Smooth muscle cell of the brain vasculature (primary cell): ENCODE results near the gene TSSK1B.
"Not testable (repeated sequence)": the region's sequence is repeated elsewhere in the genome, so short reads cannot be mapped to it uniquely, and the experiment has no call there.

Experiments used
- DNase-seq: peaks from one replicate; pipeline ENCODE4 v3.0.0-alpha.2; 2012; ENCODE audit warnings: low read depth, low spot score

TSSK1B gene, protein sequence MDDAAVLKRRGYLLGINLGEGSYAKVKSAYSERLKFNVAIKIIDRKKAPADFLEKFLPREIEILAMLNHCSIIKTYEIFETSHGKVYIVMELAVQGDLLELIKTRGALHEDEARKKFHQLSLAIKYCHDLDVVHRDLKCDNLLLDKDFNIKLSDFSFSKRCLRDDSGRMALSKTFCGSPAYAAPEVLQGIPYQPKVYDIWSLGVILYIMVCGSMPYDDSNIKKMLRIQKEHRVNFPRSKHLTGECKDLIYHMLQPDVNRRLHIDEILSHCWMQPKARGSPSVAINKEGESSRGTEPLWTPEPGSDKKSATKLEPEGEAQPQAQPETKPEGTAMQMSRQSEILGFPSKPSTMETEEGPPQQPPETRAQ

DNA sequence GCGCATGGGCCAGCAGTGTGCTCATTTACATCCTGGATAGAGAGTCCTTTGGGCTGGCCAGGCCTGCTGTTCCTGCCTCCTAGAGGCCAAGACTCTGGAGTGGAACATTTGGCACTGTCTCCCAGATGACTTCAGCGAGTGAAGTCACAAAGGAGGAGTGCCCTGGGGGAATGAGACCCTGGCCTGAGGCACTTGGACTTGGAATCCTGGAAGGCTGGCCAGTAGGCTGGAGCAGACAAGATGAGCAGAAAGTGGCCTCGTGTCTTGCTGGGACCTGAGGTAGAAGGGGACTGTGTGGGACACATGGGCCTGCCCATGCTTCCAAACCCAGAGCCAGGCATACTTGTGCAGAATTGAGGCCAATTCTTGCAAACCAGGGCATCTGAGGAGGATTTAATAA is at the start of gene TSSK1B:
Gene TSSK1B, minus strand, starts transcription at position 101 of the 400 bp plus-strand sequence. CDS start 150 bp downstream, outside the sequence.
- DNase-seq, result no peak

DNA sequence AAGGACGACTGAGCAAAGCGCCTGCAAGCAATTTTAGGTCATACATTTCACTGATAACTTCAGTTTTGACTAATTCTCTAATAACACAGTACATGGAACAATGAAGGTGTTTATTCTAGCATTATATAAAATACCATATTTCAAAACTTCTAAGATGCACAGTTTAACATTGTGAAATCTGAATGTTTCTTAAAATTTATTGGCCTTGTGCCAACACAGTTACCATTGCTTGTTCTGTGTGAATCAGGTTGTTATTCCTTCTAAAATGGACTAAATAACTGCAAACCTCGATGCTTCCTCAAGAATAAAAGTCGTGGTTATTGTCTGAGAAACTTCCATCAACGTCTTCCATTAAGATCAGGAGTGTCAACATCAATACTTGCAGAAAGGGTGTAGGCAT is 45.5 kb upstream of the TSSK1B start:
- no peak for DNase-seq

DNA sequence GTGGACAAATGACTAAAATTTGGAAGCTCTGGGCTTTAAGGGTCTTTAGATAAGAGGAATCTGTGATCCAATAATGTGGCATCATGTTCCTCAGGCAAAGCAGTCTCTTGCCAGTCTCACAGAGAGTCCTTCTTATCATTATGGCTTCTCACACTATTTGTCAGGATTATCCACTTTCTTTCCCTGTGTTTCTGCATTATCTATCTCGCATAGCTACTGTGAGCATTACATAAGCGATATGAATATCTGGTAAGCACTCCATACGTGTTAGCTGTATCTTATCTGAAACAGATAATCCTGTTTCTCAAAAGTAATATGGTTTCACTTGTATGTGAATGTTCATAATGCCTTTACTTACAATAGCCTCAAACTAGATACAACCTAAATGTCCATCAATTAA is 43.9 kb upstream of the TSSK1B start:
- DNase-seq, result no peak

DNA sequence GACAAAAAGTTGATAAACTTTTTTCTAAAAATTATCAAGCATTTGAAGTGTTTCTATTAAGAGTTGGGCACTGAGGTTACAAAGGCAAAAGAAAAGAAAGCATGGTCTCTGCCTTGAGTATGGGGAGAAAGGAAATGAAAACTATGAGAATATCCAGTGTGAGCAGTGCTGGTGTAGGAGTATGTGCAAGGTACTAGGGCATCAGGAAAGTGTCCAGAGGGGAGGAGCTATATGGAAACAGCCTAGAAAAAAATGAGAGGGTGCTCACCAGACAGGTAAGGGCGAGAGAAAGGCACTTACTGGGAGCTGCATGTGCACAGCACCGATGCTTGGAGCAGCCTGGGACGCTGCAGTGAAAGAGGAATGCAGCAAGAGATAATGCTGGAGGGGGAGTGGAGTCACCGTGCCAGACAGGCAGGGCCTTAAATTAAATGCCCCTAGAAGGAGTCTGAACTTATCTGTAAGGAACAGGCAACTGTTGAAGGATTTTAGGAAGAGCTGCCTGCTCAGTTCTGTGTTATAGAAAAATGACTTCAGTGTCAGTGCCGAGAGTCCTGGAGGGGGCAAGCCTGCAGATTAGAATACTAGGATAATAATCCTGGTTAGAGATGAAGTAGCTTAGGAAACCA is 39.4 kb upstream of the TSSK1B start:
- no peak for DNase-seq

DNA sequence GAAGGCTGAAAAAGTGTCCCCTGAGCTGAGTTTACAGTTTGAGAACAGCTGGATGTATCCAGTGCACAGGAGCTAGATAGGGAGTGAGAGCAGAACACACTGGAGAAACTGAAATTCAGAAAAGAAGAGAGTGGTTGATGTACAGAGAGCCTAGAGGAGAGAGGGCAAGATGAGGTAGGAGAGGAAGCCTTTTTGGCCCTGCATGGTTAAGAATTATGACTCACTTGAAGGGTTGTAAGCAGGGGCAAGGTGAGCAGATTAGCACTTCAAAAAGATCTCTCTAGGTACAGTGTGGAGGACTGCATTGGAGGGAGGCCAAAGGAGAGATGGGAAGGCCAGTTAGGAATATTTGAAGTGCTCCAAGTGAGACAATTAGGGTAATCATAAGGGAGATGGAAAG is 28.2 kb upstream of the TSSK1B start:
- no peak for DNase-seq

DNA sequence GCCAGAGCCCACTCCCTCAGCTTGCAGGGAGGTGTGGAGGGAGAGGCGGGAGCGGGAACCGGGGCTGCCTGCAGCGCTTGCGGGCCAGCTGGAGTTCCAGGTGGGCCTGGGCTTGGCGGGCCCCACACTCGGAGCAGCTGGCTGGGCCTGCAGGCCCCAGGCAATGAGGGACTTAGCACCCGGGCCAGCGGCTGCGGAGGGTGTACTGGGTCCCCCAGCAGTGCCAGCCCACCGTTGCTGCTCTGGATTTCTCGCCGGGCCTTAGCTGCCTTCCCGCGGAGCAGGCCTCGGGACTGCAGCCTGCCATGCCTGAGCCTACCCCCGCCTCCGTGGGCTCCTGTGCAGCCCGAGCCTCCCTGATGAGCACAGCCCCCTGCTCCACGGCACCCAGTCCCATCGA is 22.3 kb upstream of the TSSK1B start:
- not testable (repeated sequence) for DNase-seq

DNA sequence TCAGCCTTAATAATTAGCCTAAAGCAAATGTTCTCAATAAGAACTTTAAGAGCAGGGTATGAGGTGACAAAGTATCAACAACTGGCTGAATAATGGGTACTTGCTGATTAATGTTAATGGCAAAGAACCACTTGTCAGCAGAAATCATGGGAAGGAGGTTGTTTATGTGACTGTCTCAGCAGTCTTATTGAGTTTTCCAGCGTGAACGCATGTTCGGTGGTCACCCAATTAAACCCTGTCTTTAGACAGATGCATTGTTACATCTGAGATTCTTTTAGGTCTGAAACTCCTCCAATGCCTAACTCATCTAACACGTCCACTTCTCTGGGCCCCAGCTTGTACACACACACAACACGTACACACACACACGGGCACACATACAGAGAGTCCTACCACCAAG is 18.2 kb upstream of the TSSK1B start:
- DNase-seq, result no peak

DNA sequence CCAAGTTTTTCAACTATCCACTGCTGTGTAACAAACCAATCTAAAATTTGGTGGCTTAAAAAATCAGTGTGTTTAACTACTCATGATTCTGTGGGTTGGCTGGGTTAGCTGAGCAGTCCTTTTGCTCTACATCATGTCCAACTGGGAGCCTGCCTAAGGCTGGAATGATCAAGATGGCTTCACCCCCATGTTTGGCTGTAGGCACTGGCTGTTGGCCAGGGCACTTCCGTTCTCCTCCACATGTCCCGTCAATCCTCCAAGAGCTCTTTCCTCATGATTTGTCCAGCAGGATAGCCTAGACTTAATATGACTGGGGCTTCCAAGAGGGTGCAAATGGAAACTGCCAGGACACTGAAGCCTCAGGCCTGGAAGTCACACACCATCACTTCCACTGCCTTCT is 17.0 kb upstream of the TSSK1B start:
- DNase-seq, result no peak

DNA sequence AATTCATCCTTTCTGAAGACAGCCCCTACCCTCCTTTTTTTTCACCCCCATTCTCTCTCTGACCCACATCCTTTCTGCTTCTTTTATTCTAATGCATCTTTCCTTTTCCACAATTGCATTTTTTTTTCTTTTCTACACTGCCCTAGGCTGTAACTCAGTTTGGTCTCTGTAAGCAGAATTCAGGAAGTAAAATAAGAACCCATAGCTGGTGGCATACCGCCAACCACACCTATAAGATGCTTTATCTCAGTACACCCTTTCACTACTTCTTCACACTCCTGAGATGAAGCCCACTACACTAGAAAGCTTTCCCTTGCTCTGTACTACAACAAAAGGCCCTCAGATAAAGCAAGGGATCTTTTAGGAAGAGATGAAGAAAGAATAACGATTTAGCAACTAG is 16.1 kb upstream of the TSSK1B start:
- no peak for DNase-seq

DNA sequence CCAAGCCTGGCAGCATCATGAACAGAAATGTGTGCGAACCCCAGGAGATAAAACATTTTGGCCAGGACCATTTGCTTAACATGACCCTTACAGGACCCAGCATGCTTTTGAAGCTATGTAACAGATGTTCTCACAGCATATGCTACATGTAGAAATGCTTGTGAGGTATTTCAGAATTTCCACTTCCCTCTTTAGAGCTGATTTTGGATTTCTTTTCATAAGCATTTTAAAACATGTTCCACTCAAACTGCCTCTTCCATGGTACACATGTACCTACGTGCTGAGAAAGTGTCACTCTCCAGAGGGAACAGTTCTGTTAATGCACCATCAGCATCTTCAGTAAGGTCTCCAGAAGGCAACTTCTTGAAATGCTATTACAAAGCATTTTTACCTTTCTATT is 15.7 kb upstream of the TSSK1B start:
- DNase-seq, result no peak

DNA sequence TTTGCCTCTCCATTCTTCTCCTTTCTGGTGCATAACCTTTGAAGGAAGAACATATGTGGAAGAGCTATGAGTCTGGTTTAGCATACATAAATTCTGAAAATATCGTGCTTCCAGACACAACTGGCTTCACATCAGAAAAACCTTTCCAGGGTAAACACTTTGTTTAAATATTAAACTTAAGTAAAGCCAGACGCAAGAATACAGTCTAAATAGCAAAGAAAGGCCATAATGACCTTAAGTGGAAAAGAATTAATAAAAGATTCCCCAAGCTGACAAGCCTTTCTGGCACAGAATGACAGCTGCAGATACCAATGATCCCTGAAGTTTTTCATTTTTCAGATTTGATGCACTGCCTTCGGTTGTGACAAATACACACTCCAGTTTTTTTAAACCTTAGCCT is 13.5 kb upstream of the TSSK1B start:
- no peak for DNase-seq

DNA sequence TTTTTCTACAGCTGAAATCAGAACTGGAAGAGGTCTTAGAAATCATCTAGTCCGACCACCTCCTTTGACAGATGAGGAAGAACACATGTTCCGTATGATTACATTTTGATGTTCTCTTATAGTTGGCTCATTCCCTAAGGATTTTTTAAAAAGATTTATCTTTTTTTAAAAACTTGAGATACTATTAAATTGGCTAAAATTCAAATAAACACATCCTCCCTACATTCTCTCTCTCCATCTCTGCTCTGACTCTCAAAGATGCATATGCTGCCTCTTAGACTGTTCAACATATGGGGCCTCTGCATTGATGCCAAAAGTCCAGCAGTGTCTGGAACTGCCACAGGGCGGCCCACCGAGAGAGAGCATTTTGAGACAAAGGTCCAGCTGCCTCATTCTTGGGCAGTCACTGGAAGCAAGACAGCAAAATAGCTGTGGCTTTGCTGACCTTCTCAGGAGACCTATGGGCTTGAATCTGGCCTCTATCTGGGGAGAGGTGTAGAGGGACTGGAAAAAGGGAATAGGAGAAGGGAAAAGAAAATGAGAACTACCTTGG is 12.8 kb upstream of the TSSK1B start:
- no peak for DNase-seq

DNA sequence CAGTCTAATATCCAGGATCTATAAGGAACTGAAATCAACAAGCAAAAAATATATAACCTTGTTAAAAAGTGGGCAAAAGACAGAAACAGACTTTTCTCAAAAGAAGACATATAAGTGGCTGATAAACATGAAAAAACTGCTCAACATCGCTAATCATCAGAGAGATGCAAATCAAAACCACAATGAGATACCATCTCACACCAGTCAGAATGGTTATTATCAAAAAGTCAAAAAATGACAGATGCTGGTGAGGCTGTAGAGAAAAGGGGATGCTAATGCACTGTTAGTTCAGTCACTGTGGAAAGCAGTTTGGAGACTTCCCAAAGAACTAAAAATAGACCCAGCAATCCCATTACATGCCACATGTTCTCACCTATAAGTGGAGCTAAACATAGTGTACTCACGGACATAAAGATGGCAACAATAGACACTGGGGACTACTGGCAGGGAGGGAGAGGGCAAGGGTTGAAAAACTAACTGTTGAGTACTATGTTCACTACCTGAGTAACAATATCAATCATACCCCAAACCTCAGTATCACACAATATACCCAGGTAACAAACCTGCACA is 11.7 kb upstream of the TSSK1B start:
- DNase-seq, result no peak

DNA sequence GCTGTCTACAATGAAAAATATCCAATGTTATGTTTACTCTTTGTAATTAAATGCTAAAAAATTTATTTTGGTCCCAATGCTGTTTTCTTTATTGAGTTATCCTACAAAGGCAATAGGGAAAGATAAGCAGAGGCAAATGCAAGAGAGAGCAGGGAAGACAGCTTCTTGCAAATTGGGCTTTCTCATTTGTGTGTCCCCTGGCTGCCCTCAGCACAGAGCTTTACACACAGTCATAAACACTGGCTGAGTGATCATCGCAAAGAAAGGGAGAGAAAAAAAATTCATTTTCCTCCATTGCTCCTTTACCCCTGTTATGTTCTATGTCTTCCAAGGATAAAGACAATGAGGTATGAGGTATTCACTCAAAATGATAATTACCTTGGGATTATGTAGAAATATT is 2.3 kb upstream of the TSSK1B start:
- DNase-seq, result no peak

DNA sequence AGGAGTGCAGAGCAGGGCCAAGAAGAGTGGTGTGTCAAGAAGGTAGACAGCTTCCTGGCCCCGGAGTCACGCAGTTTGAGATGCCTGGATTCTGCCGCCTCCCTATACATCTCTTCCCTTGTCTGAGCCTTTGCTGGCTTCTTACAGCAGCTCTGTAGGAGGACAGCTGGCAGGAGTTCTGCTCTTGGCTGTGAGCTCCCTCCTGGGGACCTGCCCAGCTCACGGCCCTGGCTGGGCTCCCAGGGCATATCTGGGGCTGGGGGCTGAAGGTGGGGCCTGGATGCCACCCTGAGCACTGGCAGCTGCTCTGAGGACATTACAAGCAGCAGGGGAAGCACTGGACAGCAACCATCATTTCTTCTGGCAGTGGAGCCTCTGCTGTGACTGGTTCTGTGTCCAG is 786 bp upstream of the TSSK1B start:
- DNase-seq, result no peak

DNA sequence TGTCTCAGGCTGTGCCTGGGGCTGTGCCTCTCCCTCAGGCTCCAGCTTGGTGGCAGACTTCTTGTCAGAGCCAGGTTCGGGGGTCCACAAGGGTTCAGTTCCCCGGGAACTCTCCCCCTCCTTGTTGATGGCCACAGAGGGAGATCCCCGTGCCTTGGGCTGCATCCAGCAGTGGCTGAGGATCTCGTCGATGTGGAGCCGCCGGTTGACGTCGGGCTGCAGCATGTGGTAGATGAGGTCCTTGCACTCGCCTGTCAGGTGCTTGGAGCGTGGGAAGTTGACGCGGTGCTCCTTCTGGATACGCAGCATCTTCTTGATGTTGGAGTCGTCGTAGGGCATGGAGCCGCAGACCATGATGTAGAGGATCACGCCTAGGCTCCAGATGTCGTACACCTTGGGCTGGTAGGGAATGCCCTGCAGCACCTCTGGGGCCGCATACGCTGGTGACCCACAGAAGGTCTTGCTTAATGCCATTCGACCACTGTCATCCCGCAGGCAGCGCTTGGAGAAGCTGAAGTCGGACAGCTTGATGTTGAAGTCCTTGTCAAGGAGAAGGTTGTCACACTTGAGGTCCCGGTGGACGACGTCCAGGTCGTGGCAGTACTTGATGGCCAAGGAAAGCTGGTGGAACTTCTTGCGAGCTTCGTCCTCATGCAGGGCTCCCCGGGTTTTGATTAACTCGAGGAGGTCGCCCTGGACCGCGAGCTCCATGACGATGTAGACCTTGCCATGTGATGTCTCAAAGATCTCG is 752 bp downstream of the TSSK1B start:
- DNase-seq, result no peak

DNA sequence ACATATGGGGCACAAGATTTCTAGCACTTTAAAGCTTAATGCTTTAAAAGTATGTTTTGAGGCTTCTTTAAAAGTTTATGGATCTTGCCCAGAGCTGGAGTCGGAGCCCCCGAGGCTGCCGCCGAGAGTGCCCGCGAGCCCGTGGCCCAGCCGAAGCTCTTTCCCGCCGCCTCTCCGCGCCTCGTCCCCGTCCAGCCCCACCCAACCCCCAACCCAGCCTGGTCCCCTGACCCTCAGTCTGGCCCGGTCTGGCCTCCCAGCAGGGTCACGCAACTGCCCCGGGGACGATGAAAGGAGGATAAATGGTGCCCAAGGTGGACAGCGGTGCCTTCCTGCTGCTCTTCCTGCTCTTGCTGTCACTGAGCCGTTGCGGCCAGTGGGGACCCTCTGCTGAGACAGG is 1.7 kb downstream of the TSSK1B start:
- no peak for DNase-seq

DNA sequence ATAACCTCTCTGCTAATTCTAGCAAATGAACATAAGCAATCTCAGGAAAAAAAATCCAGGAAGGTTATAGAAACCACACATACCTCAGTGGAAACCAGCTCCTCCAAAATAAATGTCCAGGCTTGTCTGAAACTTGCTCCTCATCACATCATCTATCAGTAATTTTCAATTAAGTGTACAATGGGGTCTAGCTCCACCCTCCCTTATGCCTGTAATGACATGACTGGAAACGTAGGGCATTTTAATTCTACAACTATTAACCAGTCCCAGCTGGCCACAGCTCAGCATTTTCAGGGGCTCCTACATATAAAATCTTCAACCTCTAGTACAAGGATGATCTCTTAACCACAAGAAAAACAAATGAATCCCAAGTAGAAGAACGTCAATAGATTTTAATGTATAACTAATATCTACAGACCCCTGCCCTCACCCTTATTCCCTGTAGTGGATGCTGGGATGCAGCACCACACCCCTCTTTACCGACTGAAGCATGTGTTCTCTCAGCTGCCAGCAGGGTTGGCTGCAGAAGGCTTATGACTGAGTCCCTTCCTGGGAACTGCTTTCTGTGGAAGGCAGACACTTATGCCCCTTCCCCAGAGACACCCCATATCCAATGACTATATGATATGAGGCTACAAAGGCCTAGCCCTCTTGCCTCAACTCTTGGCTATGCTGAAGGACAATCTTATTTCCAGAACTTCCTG is 6.8 kb downstream of the TSSK1B start:
- no peak for DNase-seq

DNA sequence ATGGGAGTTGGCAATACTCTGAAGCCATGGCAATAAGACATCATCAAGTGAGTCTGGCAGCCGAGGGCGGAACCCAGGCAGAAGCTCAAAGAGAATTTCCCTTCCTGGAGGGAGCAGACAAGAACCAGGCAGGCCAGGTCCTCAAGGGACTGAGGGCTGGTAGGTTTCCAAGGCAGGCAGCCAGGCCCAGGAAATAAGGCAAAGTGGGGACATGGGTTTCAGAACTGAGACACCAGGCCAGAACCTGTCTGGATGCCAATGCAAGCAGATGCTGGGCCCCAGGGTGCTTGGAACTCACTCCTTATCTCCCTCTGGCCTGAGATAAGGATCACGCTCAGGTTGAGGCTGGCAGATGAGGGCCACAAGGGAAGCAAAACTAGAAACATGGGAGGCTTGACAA is 8.9 kb downstream of the TSSK1B start:
- no peak for DNase-seq

DNA sequence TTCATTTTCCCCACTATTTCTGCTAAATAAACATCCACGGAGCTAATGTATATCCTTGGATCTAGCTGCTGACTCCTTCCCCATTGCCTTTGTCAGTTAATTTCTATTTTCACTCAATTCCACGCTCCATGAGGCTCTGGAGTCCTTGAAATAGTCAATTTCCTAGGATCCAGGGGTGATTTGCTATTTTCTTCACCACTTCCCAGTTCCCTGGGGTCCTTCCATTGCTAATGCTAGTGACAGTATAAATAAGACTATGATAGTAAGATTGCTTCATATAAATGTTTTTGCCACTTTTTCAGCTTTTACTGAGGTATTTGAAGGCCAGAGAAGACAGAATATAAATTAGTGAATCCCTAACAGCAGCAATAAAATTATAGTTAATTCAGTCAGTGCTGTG is 13.1 kb downstream of the TSSK1B start:
- no peak for DNase-seq

DNA sequence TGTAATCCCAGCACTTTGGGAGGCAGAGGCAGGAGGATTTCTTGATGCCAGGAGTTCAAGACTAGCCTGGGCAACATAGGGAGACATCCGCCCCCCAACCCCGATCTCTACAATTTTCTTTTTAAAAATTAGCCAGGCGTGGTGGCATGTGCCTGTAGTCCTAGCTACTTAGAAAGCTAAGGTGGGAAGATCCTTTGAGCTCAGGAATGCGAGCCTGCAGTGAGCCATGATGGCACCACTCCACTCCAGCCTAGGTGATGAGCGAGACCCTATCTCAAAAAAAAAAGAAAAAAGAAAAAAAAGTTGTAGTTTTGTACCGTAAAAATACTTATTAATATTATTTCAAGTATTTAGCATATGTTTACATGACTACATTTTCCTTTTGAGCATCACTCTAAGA is 29.3 kb downstream of the TSSK1B start:
- DNase-seq, result no peak

DNA sequence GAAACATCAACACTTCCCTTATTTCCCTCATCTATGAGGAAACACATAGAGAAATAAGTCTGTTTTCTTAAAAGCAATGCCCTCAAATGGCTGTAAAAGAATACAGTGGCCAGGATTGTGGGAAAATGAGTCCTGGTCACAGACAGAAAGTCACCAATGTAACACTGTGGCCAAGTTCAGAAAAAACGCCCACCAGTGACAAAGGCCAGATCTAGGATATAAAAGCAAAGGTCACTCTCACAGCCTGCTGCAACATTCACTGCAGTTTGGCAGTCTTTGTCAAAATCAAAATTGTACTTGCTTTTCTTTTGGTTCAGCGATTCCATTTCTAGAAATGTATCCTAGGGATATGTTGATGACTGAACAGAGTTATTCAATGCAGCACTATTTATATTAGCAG is 30.5 kb downstream of the TSSK1B start:
- no peak for DNase-seq
